ENCODE results near the gene BIN1.

DNA sequence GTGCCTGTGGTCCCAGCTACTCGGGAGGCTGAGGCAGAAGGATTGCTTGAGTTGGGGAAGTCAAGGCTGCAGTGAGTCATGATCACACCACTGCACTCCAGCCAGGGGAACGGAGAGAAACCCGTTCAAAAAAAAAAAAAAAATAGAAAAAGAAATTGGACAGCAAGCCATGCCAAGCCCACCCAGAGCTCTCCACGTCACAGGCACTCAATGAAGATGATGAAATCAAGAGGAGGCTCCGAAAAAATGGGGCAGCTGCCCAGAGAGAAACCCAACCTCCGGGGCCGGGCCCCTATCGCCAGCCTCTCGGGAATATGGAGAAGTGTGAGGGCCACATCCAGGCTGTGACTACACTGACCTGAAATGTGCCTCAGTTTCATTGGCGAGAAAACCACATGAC is 40.0 kb downstream of the BIN1 start:
- TF ChIP-seq, protein P1, sequence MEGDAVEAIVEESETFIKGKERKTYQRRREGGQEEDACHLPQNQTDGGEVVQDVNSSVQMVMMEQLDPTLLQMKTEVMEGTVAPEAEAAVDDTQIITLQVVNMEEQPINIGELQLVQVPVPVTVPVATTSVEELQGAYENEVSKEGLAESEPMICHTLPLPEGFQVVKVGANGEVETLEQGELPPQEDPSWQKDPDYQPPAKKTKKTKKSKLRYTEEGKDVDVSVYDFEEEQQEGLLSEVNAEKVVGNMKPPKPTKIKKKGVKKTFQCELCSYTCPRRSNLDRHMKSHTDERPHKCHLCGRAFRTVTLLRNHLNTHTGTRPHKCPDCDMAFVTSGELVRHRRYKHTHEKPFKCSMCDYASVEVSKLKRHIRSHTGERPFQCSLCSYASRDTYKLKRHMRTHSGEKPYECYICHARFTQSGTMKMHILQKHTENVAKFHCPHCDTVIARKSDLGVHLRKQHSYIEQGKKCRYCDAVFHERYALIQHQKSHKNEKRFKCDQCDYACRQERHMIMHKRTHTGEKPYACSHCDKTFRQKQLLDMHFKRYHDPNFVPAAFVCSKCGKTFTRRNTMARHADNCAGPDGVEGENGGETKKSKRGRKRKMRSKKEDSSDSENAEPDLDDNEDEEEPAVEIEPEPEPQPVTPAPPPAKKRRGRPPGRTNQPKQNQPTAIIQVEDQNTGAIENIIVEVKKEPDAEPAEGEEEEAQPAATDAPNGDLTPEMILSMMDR (IDR thresholded peaks at IDR 0.05; ENCODE audit: low read depth, low read length) = no peak
- TF ChIP-seq EZH2phosphoT487 (IDR thresholded peaks at IDR 0.05; ENCODE audit: low read depth) = no peak
